K562 (cell line): ENCODE data around the gene SH3BP5L. TPM values are rescaled to one million over a fixed set of nuclear protein-coding genes. Genes with fewer than 3 reads are reported as not detected.

ENCODE experiments used
- CBX2 ChIP-seq: fragments of 200-600 bp; sonication (generic); IDR thresholded peaks from one replicate; pipeline ENCODE4 v1.6.1; 2012; ENCODE audit warnings: mild to moderate bottlenecking, low read length, inconsistent platforms; ENCODE audit not compliant: insufficient read depth, poor library complexity, severe bottlenecking
- CHD1 ChIP-seq: fragments of 200-600 bp; sonication (generic); IDR thresholded peaks from one replicate; pipeline ENCODE4 v1.6.1; 2012; ENCODE audit warnings: mild to moderate bottlenecking, moderate library complexity, low read length, inconsistent platforms
- CREM ChIP-seq: IDR thresholded peaks from 2 replicates; pipeline ENCODE4 v1.6.1; 2014; ENCODE audit warnings: antibody characterized with exemption, low read depth
- EP300 ChIP-seq: IDR thresholded peaks from 2 replicates; pipeline ENCODE4 v1.6.1; 2012; ENCODE audit warnings: low read length, improper control_type of control experiment
- FIP1L1 ChIP-seq: fragments of 200-400 bp; formaldehyde crosslinking; IDR thresholded peaks from 2 replicates; pipeline ENCODE4 v1.6.1; 2018; ENCODE audit warnings: mild to moderate bottlenecking, low read depth, low read length; ENCODE audit not compliant: poor library complexity, severe bottlenecking
- HMG20B ChIP-seq: fragments of 250-450 bp; sonication (Bioruptor Pico); IDR thresholded peaks from 2 replicates; pipeline ENCODE4 v1.5.0; 2021; ENCODE audit warnings: mild to moderate bottlenecking
- HMGN3 ChIP-seq: IDR thresholded peaks from 2 replicates; pipeline ENCODE4 v1.6.1; 2011; ENCODE audit warnings: borderline replicate concordance, low read depth, mild to moderate bottlenecking, mixed read lengths, low read length; ENCODE audit not compliant: insufficient read length; ENCODE audit errors: extremely low read depth
- HSF4 ChIP-seq: fragments of 250-450 bp; sonication (Bioruptor Pico); IDR thresholded peaks from 2 replicates; pipeline ENCODE4 v2.1.2; 2022; ENCODE audit warnings: mild to moderate bottlenecking, moderate library complexity, borderline replicate concordance
- MCM5 ChIP-seq: fragments of 450-650 bp; IDR thresholded peaks from 2 replicates; pipeline ENCODE4 v1.6.1; 2016; ENCODE audit warnings: low read depth
- PHF8 ChIP-seq: fragments of 200-600 bp; sonication (generic); IDR thresholded peaks from 2 replicates; pipeline ENCODE4 v1.6.1; 2012; ENCODE audit warnings: mixed run types, mild to moderate bottlenecking, inconsistent platforms, low read length, moderate library complexity, borderline replicate concordance
- POLR3A ChIP-seq: IDR thresholded peaks from 2 replicates; pipeline ENCODE4 v1.6.1; 2011; ENCODE audit warnings: borderline replicate concordance, mild to moderate bottlenecking, moderate library complexity; ENCODE audit not compliant: insufficient read length, insufficient read depth; ENCODE audit errors: extremely low read depth
- RCOR1 ChIP-seq, 2 experiments: IDR thresholded peaks; 2 replicates each; pipeline ENCODE4 v1.6.1; 2012; ENCODE audit warnings: low read depth in 2 of 2, low read length in 2 of 2, borderline replicate concordance in 1 of 2, improper control_type of control experiment in 1 of 2
- SMARCC2 ChIP-seq: fragments of 450-650 bp; IDR thresholded peaks from 2 replicates; pipeline ENCODE4 v1.6.1; 2017; ENCODE audit warnings: antibody characterized with exemption, moderate library complexity, mild to moderate bottlenecking, low read depth
- SOX6 ChIP-seq: fragments of 450-650 bp; IDR thresholded peaks from 2 replicates; pipeline ENCODE4 v1.6.1; 2014; ENCODE audit warnings: mild to moderate bottlenecking
- SP1 ChIP-seq: sonication (generic); formaldehyde crosslinking; IDR thresholded peaks from 2 replicates; pipeline ENCODE4 v1.8.1; 2022; ENCODE audit warnings: mild to moderate bottlenecking, missing genetic modification reagents
- TAF1 ChIP-seq: IDR thresholded peaks from 2 replicates; pipeline ENCODE4 v1.6.1; 2011; ENCODE audit warnings: mild to moderate bottlenecking, low read length, moderate library complexity; ENCODE audit not compliant: insufficient read depth, control insufficient read depth, severe bottlenecking; ENCODE audit errors: extremely low read depth
- TAF7 ChIP-seq: fragments of 450-650 bp; IDR thresholded peaks from 2 replicates; pipeline ENCODE4 v1.6.1; 2016; ENCODE audit warnings: missing genetic modification characterization, missing compliant biosample characterization
- TEAD2 ChIP-seq: fragments of 450-650 bp; IDR thresholded peaks from 2 replicates; pipeline ENCODE4 v1.6.1; 2016; ENCODE audit warnings: missing genetic modification characterization, control low read depth, missing compliant biosample characterization
- ZNF197 ChIP-seq: fragments of 200-800 bp; sonication (Bioruptor generic); IDR thresholded peaks from 2 replicates; pipeline ENCODE4 v1.6.1; 2016; ENCODE audit warnings: low read depth, missing genetic modification characterization, missing compliant biosample characterization
- polyA plus RNA-seq, 8 experiments: library from polyadenylated mRNA; depleted of rRNA in 4 of 8; stranded (reverse) in 5 of 8; unstranded in 3 of 8; fragments of >200 nt; fragmentation: Nextera tagmentation in 2 of 8; fragmentation: Illumina TruSeq in 1 of 8; extraction: Ambion mirVana in 2 of 8; extraction: Trizol in 1 of 8; gene quantifications; 2 replicates each; pipeline versions ENCODE4 v1.2.1 to v1.2.3, GENCODE V29; 2011 to 2014; ENCODE audit warnings: inconsistent platforms in 1 of 8, missing spikeins in 1 of 8
- total RNA-seq, 7 experiments: library from RNA; depleted of rRNA in 6 of 7; stranded (reverse); fragments of >200 nt in 6 of 7; fragmentation: Illumina TruSeq in 2 of 7; extraction: Trizol in 2 of 7; gene quantifications; 2 replicates each; pipeline versions ENCODE4 v1.2.1 to v1.2.3, GENCODE V29; 2011 to 2021; ENCODE audit warnings: low replicate concordance in 1 of 7
- TF ChIP-seq, protein P1 (sequence below): fragments of 250-450 bp; sonication (Bioruptor Pico); IDR thresholded peaks from 2 replicates; pipeline ENCODE4 v1.5.0; 2020; ENCODE audit warnings: mild to moderate bottlenecking
- TF ChIP-seq, protein P2 (sequence below), 2 experiments: fragments of 200-800 bp in 1 of 2; sonication (Bioruptor generic) in 1 of 2; sonication (generic) in 1 of 2; formaldehyde crosslinking in 1 of 2; IDR thresholded peaks in 1 of 2; conservative IDR thresholded peaks in 1 of 2; 2 replicates each; pipeline versions ENCODE4 v1.5.0 to v1.6.1; 2016 to 2020; ENCODE audit warnings: missing compliant biosample characterization in 1 of 2, missing genetic modification characterization in 1 of 2, missing genetic modification reagents in 1 of 2
- TF ChIP-seq, protein P3 (sequence below): fragments of 200-800 bp; sonication (Bioruptor generic); IDR thresholded peaks from 2 replicates; pipeline ENCODE4 v1.6.1; 2017; ENCODE audit warnings: missing genetic modification characterization, missing compliant biosample characterization

Gene SH3BP5L
- total and polyA plus RNA-seq, 9 of the 15 experiments (the other 6 are each of a cell fraction or from before 2014, with no cell fraction given): 1.9 to 26.5 (median 15.8) TPM

DNA sequence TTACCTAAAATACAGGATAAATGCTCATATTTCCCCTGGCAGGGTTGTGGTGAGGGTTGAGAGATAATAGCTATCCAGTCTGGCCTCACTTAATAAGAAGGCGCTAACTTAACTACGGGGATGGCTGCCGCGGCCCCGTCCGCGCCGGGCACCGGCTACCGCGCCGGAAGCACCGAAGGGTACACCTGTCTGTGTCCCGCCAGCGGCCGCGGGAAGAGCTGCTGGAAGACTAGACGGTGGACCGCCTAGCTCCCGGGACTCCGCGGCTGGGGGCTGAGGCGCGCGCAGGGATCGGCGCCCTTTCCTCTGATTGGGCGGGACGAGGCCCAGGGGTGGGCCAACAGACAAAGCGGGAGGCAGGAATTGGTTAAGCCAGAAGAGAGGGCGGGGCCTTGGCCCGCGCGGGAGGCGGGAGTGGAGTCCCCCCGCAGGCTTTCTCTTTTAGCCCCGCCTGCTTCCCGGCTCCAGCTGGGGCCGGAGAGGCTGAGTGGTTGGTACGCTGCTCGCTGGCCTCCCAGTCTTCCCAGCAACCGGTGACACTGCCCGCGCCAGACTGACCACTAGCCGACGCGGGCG is 12.2 kb upstream of the SH3BP5L start, which contains the start of gene ZNF672 (continued):
- TF ChIP-seq HMG20B: no peak
- peak; percentile 80 for TF ChIP-seq TAF1
- TF ChIP-seq RCOR1 (IDR thresholded peaks at IDR 0.05; ENCODE audit: borderline replicate concordance in 1 of 2, low read depth in 2 of 2, low read length in 2 of 2): no peak
- peak; percentile 70 for TF ChIP-seq HMGN3
- TF ChIP-seq CREM: peak; percentile 94
- TF ChIP-seq CBX2: no peak
- TF ChIP-seq, protein P1, sequence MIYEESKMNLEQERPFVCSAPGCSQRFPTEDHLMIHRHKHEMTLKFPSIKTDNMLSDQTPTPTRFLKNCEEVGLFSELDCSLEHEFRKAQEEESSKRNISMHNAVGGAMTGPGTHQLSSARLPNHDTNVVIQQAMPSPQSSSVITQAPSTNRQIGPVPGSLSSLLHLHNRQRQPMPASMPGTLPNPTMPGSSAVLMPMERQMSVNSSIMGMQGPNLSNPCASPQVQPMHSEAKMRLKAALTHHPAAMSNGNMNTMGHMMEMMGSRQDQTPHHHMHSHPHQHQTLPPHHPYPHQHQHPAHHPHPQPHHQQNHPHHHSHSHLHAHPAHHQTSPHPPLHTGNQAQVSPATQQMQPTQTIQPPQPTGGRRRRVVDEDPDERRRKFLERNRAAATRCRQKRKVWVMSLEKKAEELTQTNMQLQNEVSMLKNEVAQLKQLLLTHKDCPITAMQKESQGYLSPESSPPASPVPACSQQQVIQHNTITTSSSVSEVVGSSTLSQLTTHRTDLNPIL (CRISPR knock-in tag): no peak
- TF ChIP-seq, protein P2, sequence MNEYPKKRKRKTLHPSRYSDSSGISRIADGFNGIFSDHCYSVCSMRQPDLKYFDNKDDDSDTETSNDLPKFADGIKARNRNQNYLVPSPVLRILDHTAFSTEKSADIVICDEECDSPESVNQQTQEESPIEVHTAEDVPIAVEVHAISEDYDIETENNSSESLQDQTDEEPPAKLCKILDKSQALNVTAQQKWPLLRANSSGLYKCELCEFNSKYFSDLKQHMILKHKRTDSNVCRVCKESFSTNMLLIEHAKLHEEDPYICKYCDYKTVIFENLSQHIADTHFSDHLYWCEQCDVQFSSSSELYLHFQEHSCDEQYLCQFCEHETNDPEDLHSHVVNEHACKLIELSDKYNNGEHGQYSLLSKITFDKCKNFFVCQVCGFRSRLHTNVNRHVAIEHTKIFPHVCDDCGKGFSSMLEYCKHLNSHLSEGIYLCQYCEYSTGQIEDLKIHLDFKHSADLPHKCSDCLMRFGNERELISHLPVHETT (CRISPR knock-in tag; conservative IDR thresholded peaks at IDR 0.05 in 1 of 2, IDR thresholded peaks at IDR 0.05 in 1 of 2): peak in 1 of 2 experiments; percentile 26; a peak in 1 of 4 replicates
- TF ChIP-seq, protein P3, sequence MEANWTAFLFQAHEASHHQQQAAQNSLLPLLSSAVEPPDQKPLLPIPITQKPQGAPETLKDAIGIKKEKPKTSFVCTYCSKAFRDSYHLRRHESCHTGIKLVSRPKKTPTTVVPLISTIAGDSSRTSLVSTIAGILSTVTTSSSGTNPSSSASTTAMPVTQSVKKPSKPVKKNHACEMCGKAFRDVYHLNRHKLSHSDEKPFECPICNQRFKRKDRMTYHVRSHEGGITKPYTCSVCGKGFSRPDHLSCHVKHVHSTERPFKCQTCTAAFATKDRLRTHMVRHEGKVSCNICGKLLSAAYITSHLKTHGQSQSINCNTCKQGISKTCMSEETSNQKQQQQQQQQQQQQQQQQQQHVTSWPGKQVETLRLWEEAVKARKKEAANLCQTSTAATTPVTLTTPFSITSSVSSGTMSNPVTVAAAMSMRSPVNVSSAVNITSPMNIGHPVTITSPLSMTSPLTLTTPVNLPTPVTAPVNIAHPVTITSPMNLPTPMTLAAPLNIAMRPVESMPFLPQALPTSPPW (CRISPR knock-in tag): peak; percentile 99
- peak; percentile 71 for TF ChIP-seq FIP1L1
- TF ChIP-seq MCM5: no peak
- TF ChIP-seq HSF4: no peak
- TF ChIP-seq SP1 (CRISPR knock-in tag): peak; percentile 82
- TF ChIP-seq PHF8: peak; percentile 43; the same call in 1 of the 2 replicates
- no peak for TF ChIP-seq TEAD2 (tag)
- TF ChIP-seq ZNF197 (CRISPR knock-in tag): no peak
- no peak for TF ChIP-seq POLR3A
- TF ChIP-seq EP300: peak; percentile 7; the same call in 1 of the 2 replicates
- peak; percentile 60 for TF ChIP-seq CHD1
- 0 out of 2 replicates have a peak, but pooled peaks have one; percentile 69 for TF ChIP-seq TAF7 (tag)
- TF ChIP-seq SOX6: peak; percentile 11; the same call in 1 of the 2 replicates
- TF ChIP-seq SMARCC2: 0 out of 2 replicates have a peak, but pooled peaks have one; percentile 6
